IPS DF 4.7 (cell line): ENCODE measurements around the gene PRRX2.
"Not testable (repeated sequence)": the region's sequence is repeated elsewhere in the genome, so short reads cannot be mapped to it uniquely, and the experiment has no call there.

ENCODE experiments used
- DNase-seq: peaks from one replicate; pipeline ENCODE4 v3.0.0-alpha.2; 2013; ENCODE audit warnings: low spot score; ENCODE audit errors: extremely low read depth

PRRX2 gene

GRCh38 chr9:129653823-129654553 is 11.5 kb upstream of the PRRX2 start:
- no peak for DNase-seq

- no peak for DNase-seq
Observed at GRCh38 chr9:129654554-129655040, 10.8 kb upstream of the PRRX2 start.

- DNase-seq, result no peak
Observed at GRCh38 chr9:129655154-129655553, 10.3 kb upstream of the PRRX2 start.

- DNase-seq, result no peak
Observed at GRCh38 chr9:129655696-129656095, 9.8 kb upstream of the PRRX2 start.

- no peak for DNase-seq
Observed at GRCh38 chr9:129656795-129657390, 8.6 kb upstream of the PRRX2 start.

DNA sequence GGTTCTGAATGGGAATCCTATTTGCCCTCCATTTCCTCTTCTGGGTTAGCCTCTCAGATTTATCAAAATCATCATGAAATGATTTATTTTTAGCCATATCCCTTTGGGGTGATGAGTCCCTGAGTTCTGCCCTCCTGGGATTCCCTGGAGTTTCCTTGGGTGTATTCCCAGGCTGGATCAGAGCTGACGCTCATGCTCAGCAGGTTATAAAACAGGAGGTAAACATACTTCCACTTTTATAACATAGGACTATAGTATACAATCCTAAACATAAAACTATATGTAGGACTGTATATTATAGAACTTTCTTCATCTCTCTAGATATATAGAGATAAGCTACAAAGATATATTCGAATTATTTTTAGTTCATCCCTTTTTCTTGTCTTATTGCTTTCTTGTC is 4.4 kb upstream of the PRRX2 start:
- no peak for DNase-seq

DNA sequence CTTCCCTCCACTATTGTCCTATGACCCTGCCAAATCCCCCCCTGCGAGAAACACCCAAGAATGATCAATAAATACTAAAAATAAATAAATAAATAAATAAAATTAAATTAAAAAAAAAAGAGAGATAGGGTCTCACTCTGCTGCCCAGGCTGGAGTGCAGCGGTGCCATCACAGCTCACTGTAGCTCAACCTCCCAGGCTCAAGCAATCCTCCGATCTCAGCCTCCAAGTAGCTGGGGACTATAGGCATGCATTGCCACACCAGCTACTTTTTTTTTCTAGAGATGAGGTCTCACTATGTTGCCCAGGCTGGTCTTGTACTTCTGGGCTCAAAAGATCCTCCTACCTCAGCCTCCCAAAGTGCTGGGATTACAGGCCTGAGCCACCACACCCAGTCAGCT is 3.2 kb upstream of the PRRX2 start:
- not testable (repeated sequence) for DNase-seq

DNA sequence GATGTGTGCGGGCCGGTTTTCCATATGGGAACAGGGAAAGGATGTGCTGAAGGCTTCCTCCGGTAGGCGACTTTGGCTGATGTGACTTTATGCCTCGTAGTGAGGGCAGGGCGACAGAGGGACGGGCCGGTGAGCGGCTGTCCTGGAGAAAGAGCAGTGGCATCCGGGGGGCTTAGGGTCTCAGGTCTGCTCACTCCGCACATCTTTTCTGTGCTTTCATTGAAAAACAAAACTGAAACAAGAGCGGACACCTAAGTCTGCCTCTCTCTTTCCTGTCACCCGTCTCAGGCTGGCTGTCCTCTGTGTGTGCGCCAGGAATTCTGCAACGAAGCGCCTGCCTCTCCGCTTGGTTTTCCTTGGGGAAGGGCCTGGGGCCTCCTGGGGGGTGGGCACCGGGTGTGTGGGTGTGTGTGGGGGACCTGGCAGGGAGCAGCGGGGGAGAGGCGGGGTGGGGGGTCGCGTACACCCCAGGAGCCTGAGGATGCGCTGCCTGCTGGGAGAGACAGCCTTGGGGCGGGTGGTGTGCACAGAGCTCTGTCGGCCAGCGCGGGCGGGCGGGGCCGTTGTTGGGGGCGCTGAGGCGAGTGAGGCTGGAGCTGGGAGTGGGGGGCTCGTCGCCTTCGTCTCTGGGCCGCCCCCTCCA is 580 bp upstream of the PRRX2 start:
- DNase-seq, result no peak

DNA sequence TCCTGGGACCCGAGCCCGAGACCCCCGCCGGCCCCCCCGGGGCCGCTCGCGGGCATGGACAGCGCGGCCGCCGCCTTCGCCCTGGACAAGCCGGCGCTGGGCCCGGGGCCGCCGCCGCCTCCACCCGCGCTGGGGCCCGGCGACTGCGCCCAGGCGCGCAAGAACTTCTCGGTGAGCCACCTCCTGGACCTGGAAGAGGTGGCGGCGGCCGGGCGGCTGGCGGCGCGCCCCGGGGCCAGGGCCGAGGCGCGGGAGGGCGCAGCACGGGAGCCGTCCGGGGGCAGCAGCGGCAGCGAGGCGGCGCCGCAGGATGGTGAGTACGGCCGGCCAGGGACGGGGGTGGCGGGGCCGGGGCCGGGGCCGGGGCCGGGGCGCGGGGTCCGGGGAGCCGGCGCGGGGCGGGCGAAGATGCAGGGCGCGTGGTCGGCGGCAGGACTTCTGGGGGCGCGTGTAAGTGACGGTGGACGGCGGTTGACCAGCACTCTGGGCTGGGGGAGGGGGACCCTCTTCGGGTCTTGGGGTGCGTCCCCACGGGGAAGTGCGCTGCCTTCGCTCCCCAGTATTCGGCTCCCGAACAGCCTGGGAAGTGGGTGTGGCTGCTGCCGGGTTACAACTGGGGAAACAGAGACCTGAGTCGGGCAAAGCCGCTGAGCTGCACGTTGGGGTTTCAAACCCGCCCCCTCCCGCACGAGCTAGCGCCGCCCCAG is 520 bp downstream of the PRRX2 start:
- DNase-seq, result no peak

DNA sequence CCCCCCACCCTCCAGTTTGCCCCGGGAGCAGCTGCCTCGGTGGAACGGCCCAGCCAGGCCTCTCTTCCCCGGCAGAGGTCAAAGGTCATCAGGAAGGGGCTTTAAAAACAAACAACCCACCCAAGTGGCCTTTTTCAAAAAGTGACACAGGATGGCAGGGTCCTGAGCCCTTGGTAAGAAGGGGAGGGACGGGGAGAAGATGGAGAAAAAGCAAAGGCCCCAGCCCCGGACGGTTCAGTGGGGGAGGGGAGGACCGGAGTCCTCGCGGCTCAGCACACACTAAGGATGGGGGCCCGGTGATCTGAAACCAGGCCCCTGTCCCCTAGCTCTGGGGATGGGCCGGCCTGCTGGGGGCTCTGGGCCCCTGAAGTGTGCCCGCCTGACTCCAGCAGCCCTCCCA is 1.1 kb downstream of the PRRX2 start:
- no peak for DNase-seq

GRCh38 chr9:129667378-129667777 is 1.9 kb downstream of the PRRX2 start:
- no peak for DNase-seq

DNA sequence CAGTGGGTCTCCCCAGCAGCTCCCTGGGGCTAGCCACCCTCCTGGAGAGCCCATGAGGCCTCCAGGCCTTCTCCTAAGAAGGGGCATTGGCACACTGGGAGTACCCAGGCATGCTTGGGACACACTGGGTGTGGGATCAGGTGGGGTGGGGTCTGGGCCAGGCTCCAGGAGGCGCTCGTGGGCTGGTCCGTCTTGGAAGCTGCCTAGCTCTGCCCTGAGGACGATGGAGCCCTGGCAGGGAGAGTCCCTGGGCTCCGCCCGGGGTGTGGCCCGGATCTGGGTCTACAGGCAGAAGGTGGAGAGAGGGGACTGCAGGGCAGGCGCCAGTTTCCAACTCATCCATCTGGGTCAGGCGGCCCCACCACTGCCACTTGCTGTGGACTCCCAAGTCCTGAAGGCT is 2.4 kb downstream of the PRRX2 start:
- DNase-seq, result no peak

- no peak for DNase-seq
Observed at GRCh38 chr9:129669141-129669718, 3.8 kb downstream of the PRRX2 start.

DNA sequence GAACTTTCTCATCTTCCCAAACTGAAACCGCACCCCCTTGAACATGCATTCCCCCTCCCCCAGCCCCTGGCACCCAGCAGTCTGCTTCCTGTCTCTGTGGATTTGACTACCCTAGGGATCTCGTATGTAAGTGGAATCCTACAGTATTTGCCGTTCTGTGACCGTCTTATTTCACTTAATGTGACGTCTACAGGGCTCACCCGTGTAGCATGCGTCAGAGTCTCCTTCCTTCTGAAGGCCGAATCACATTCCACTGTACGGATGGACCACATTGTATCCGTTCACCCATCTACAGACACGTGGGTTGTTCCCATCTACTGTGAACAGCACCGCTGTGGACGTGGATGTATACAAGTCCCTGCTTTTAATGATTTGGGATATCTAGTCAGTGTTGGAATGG is 4.5 kb downstream of the PRRX2 start:
- no peak for DNase-seq

- DNase-seq, result no peak
Observed at GRCh38 chr9:129671065-129671464, 5.6 kb downstream of the PRRX2 start.

GRCh38 chr9:129671519-129671918 is 6.1 kb downstream of the PRRX2 start:
- DNase-seq, result no peak

DNA sequence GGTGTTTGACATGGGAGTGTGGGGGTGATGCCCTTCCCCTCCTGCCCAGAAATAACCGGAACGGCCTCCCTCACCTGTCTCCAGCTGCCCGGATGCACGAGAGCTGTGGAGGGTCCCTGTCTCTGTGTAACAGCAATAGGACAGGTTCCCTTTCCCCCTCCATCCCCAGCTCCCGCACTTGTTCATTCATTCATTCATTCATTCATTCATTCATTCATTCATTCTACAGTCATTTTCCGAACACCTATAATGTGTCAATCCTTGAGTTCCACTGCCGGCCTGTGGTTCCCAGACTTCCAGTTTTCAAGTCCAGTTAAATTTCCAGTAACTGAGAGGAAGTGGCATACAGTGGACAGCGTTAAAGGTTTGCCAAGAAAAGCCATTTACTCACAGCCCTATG is 7.3 kb downstream of the PRRX2 start:
- no peak for DNase-seq

GRCh38 chr9:129673602-129674001 is 8.2 kb downstream of the PRRX2 start:
- DNase-seq, result no peak

DNA sequence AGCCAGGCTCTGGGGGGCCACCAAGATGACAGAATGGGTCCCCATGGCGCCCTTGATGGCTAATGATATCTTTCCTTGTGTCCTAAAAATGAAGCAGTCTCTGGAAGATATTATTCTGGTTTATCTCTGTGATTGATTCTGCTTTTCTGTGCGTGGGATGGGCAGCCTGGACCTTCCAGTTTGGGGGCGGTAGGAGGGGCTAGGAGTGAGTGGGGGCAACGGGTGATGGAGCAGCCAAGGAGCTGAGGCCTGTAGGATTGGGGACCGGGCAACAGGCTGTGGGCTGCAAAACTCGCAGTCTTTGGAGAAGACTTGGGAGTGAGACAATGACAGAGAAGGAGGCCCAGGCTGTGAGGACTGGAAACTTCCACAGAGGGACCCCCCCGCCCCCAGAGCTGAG is 8.8 kb downstream of the PRRX2 start:
- no peak for DNase-seq

- no peak for DNase-seq
Observed at GRCh38 chr9:129675620-129676019, 10.2 kb downstream of the PRRX2 start.

DNA sequence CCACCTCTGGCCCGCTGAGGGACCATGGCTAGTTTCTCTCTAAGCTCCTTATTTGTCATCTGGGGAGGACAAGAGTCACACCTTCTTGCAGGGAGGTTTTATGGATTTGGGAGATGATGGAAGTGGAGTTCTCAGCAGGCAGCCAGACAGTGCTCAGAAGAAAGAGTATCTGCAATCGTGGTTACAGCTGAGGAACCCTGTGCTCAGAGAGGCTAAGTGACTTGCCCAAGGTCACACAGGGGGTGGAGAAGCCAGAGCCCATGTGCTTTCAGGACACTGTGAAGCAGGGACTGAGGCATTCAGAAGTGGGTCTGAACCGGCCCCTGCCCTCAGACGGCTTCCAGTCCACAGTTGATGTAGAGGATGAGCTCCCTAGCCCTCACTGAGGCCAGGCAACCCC is 10.8 kb downstream of the PRRX2 start:
- DNase-seq, result no peak

- no peak for DNase-seq
Observed at GRCh38 chr9:129676975-129677374, 11.5 kb downstream of the PRRX2 start.
